Neural cell (in vitro differentiated cells): ENCODE results near the gene ACAD11. TPM values are rescaled to one million over a fixed set of nuclear protein-coding genes. Genes with fewer than 3 reads are reported as not detected.

Experiments
- H2AFZ ChIP-seq: fragments of 200-600, 300-800 bp; sonication (generic), shearing (Covaris generic); 2 replicates; pipeline ENCODE4 v1.6.0; 2014; ENCODE audit warnings: low read depth, mild to moderate bottlenecking, antibody characterized with exemption, low read length, moderate library complexity
- H3F3A ChIP-seq: fragments of 200-600 bp; shearing (Covaris generic); 2 replicates; pipeline ENCODE4 v1.6.1; 2016; ENCODE audit warnings: mild to moderate bottlenecking, moderate library complexity, mixed read lengths, antibody characterized with exemption, low read length; ENCODE audit not compliant: insufficient read depth, poor library complexity, severe bottlenecking
- H3K27ac ChIP-seq: fragments of 200-600, 300-800 bp; sonication (generic), shearing (Covaris generic); 2 replicates; pipeline ENCODE4 v1.5.1; 2014; ENCODE audit warnings: mild to moderate bottlenecking, low read length, moderate library complexity
- H3K27me3 ChIP-seq: fragments of 300-800, 200-600 bp; sonication (generic), shearing (Covaris generic); 2 replicates; pipeline ENCODE4 v1.6.0; 2014; ENCODE audit warnings: mild to moderate bottlenecking, low read depth, low read length, moderate library complexity; ENCODE audit not compliant: insufficient read depth
- H3K36me3 ChIP-seq: fragments of 300-800, 200-600 bp; sonication (generic), shearing (Covaris generic); 2 replicates; pipeline ENCODE4 v1.5.1; 2014; ENCODE audit warnings: mild to moderate bottlenecking, antibody characterized with exemption, low read length, moderate library complexity; ENCODE audit not compliant: insufficient read depth
- H3K4me2 ChIP-seq: fragments of 300-800, 200-600 bp; sonication (generic), shearing (Covaris generic); 2 replicates; pipeline ENCODE4 v1.6.0; 2014; ENCODE audit warnings: mild to moderate bottlenecking, low read length
- H3K4me3 ChIP-seq: fragments of 300-800, 200-600 bp; sonication (generic), shearing (Covaris generic); 2 replicates; pipeline ENCODE4 v1.5.1; 2014; ENCODE audit warnings: mild to moderate bottlenecking, low read length, moderate library complexity
- H3K79me2 ChIP-seq: fragments of 200-600 bp; shearing (Covaris generic); replicated peaks from 2 replicates; pipeline ENCODE4 v1.6.0; 2014; ENCODE audit warnings: mild to moderate bottlenecking, low read length, moderate library complexity; ENCODE audit not compliant: insufficient read depth
- H3K9ac ChIP-seq: fragments of 300-800, 200-600 bp; sonication (generic), shearing (Covaris generic); 2 replicates; pipeline ENCODE4 v1.6.1; 2016; ENCODE audit warnings: mild to moderate bottlenecking, low read length, mixed read lengths
- H3K9me2 ChIP-seq: fragments of 200-600 bp; shearing (Covaris generic); 2 replicates; pipeline ENCODE4 v1.6.1; 2016; ENCODE audit warnings: mild to moderate bottlenecking, low read length, mixed read lengths; ENCODE audit not compliant: insufficient read depth
- H3K9me3 ChIP-seq: fragments of 200-600, 300-800 bp; sonication (generic), shearing (Covaris generic); 2 replicates; pipeline ENCODE4 v1.6.1; 2016; ENCODE audit warnings: mild to moderate bottlenecking, mixed run types, low read length, moderate library complexity, mixed read lengths
- H4K20me1 ChIP-seq: fragments of 200-600 bp; shearing (Covaris generic); 2 replicates; pipeline ENCODE4 v1.6.1; 2016; ENCODE audit warnings: mild to moderate bottlenecking, mixed run types; ENCODE audit not compliant: insufficient read depth
- CTCF ChIP-seq: fragments of 450-650 bp; IDR thresholded peaks from 2 replicates; pipeline ENCODE4 v1.5.1; 2014; ENCODE audit warnings: antibody characterized with exemption, mild to moderate bottlenecking, moderate library complexity; ENCODE audit not compliant: poor library complexity, severe bottlenecking
- EP300 ChIP-seq: fragments of 450-650 bp; conservative IDR thresholded peaks from 2 replicates; pipeline ENCODE4 v1.6.1; 2014; ENCODE audit warnings: antibody characterized with exemption, mild to moderate bottlenecking, moderate library complexity; ENCODE audit not compliant: poor library complexity, severe bottlenecking
- EZH2 ChIP-seq: fragments of 200-600, 300-800 bp; shearing (Covaris generic), sonication (generic); IDR thresholded peaks from 2 replicates; pipeline ENCODE4 v1.6.1; 2014; ENCODE audit warnings: antibody characterized with exemption, low read length, borderline replicate concordance, mild to moderate bottlenecking; ENCODE audit not compliant: insufficient read depth, poor library complexity, severe bottlenecking
- MXI1 ChIP-seq: fragments of 450-650 bp; conservative IDR thresholded peaks from 2 replicates; pipeline ENCODE4 v1.6.1; 2014; ENCODE audit warnings: antibody characterized with exemption, mild to moderate bottlenecking; ENCODE audit not compliant: poor library complexity, severe bottlenecking
- POLR2AphosphoS5 ChIP-seq: IDR thresholded peaks from 2 replicates; pipeline ENCODE4 v1.6.1; 2012
- RAD21 ChIP-seq: fragments of 450-650 bp; conservative IDR thresholded peaks from 2 replicates; pipeline ENCODE4 v1.6.1; 2014; ENCODE audit warnings: antibody characterized with exemption, mild to moderate bottlenecking, moderate library complexity
- REST ChIP-seq: IDR thresholded peaks from 2 replicates; pipeline ENCODE4 v1.6.1; 2012; ENCODE audit warnings: borderline replicate concordance
- SMC3 ChIP-seq: fragments of 450-650 bp; conservative IDR thresholded peaks from 2 replicates; pipeline ENCODE4 v1.6.1; 2014; ENCODE audit warnings: antibody characterized with exemption, mild to moderate bottlenecking, moderate library complexity; ENCODE audit not compliant: poor library complexity
- TAF1 ChIP-seq: IDR thresholded peaks from 2 replicates; pipeline ENCODE4 v1.6.1; 2012; ENCODE audit warnings: low read depth
- polyA plus RNA-seq: library from polyadenylated mRNA; depleted of rRNA; stranded (reverse); fragments of >200 nt; gene quantifications from 2 replicates; pipeline ENCODE4 v1.2.3, GENCODE V29; 2014

The ACAD11 gene
- polyA plus RNA-seq, 1 donor from 2014 or later: 19.2 TPM

DNA sequence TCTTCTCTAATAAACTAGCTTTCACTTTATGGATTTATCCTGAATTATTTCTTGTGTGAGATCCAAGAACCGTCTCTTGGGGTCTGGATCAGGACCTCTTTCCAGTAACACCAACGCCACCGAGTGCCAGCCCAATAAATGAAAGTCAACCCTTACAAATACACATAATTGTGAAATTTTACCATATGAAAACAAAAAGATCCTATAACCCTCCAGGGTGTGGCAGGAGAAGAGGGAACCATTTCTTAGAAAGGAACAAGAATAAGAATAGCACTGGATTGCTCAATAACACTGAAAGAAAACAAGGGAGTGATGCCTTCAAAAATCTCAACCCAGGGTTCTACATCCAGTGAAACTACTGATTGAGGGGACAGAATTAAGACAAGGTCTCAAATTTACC is 114.1 kb downstream of the ACAD11 start:
- no peak overlapping the region for H3K4me2 ChIP-seq
- H4K20me1 ChIP-seq: no peaks in the 10 kb centered on the region
- H3K4me3 ChIP-seq: no peak overlapping the region

DNA sequence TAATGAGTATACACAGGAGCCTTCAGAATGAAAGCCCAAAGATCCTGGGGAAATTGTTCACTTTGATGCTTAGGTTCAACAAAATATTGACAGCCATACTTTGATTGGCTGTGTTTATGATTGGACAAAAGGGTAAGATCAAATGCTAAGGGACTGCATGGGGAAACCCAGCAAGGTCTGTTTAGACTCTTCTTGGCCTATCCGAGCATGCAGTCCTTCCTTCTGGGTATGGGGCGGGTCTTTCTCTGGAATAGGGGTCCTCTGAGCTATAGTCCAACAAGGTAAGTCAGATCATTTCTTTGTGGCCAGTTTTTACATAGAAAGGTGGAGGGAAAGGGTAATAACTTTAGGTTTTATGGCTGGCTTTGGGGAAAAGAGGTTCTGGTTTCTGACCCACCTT is 115.5 kb downstream of the ACAD11 start:
- Histone ChIP-seq H3K27me3 (no peaks in the 10 kb centered on the region), H3K79me2 (no peaks in the 10 kb centered on the region), H4K20me1 (no peaks in the 10 kb centered on the region), H2AFZ (no peak overlapping the region), H3K4me3 (no peak overlapping the region), H3K9me3 (no peaks in the 10 kb centered on the region), H3K27ac (no peak overlapping the region), H3K9me2 (no peaks in the 10 kb centered on the region), H3K36me3 (peaks cover 4% of the 10 kb centered on the region), H3K4me2 (no peak overlapping the region), H3K9ac (no peak overlapping the region), H3F3A (no peaks in the 10 kb centered on the region)
- no peak for TF ChIP-seq TAF1
- TF ChIP-seq RAD21: no peak
- TF ChIP-seq EP300: no peak
- TF ChIP-seq POLR2AphosphoS5: no peak
- TF ChIP-seq EZH2: no peak
- no peak for TF ChIP-seq SMC3
- no peak for TF ChIP-seq MXI1
- TF ChIP-seq REST: no peak

More for the DNA sequence above, 114.1 kb downstream of the ACAD11 start:
- TF ChIP-seq TAF1 (no peak), EP300 (no peak), SMC3 (no peak), RAD21 (no peak), MXI1 (no peak), POLR2AphosphoS5 (no peak), REST (no peak), EZH2 (no peak), CTCF (no peak)
- Histone ChIP-seq H3K9me3 (no peaks in the 10 kb centered on the region), H3K27me3 (no peaks in the 10 kb centered on the region), H3F3A (no peaks in the 10 kb centered on the region), H3K9me2 (no peaks in the 10 kb centered on the region), H3K79me2 (no peaks in the 10 kb centered on the region), H3K9ac (no peak overlapping the region), H3K27ac (no peak overlapping the region), H2AFZ (no peak overlapping the region), H3K36me3 (peaks cover 4% of the 10 kb centered on the region)
